Kidney (tissue), 14 donors: ENCODE data around the gene IFRD2. TPM values are rescaled to one million over a fixed set of nuclear protein-coding genes. Genes with fewer than 3 reads are reported as not detected.

Experiments used
- DNase-seq, 5 donors: peaks; one replicate each; pipeline ENCODE4 v3.0.0-alpha.2; 2013 to 2020
- FAIRE-seq: peaks from 2 replicates; lab custom pipeline; 2012; peaks lifted over from hg19 to GRCh38; lab: Jason Lieb, UNC
- H3K27ac ChIP-seq, 2 donors: one replicate each; pipeline ENCODE4 v1.7.0; 2013; ENCODE audit warnings: low read depth in 2 of 2, low read length in 2 of 2, inconsistent platforms in 1 of 2
- H3K27me3 ChIP-seq: one replicate; pipeline ENCODE4 v1.7.1; 2013; ENCODE audit warnings: low read length, inconsistent platforms; ENCODE audit not compliant: control insufficient read depth, insufficient read depth
- H3K36me3 ChIP-seq, 3 donors: one replicate each; pipeline versions ENCODE4 v1.7.0 to v1.7.1; 2013; ENCODE audit warnings: low read length in 3 of 3, control low read depth in 1 of 3, inconsistent platforms in 1 of 3; ENCODE audit not compliant: insufficient read depth in 3 of 3, control insufficient read depth in 2 of 3
- H3K4me1 ChIP-seq, 3 donors: one replicate each; pipeline versions ENCODE4 v1.7.0 to v1.7.1; 2013; ENCODE audit warnings: low read length in 3 of 3, inconsistent platforms in 1 of 3, low read depth in 1 of 3; ENCODE audit not compliant: control insufficient read depth in 2 of 3, insufficient read depth in 2 of 3
- H3K4me3 ChIP-seq, 3 donors: one replicate each; pipeline versions ENCODE4 v1.7.0 to v1.8.1; 2013; ENCODE audit warnings: low read length in 3 of 3, control low read depth in 1 of 3, inconsistent platforms in 1 of 3
- H3K9ac ChIP-seq, 3 donors: one replicate each; pipeline versions ENCODE4 v1.7.0 to v1.7.1; 2013; ENCODE audit warnings: low read length in 3 of 3, control low read depth in 1 of 3, inconsistent platforms in 1 of 3
- H3K9me3 ChIP-seq, 3 donors: one replicate each; pipeline versions ENCODE4 v1.7.0 to v1.7.1; 2013; ENCODE audit warnings: low read length in 3 of 3, control low read depth in 1 of 3, inconsistent platforms in 1 of 3; ENCODE audit not compliant: control insufficient read depth in 2 of 3, insufficient read depth in 1 of 3
- CTCF ChIP-seq: IDR thresholded peaks from 3 replicates; pipeline ENCODE4 v1.5.1; 2012; ENCODE audit warnings: mild to moderate bottlenecking, moderate library complexity, borderline replicate concordance; ENCODE audit not compliant: insufficient read depth; ENCODE audit errors: extremely low read depth
- intact Hi-C: fragments of 100-400 bp; cut with DNase I; formaldehyde crosslinking; loops from one replicate; pipeline ENCODE4 v1.11.1; 2022
- polyA plus RNA-seq: library from polyadenylated mRNA; stranded (reverse); fragments of 350-450 nt; fragmentation: Illumina TruSeq; extraction: RNeasy Lipid Tissue Mini Kit (QIAGEN cat#74804); gene quantifications from one replicate; pipeline ENCODE4 v1.2.3, GENCODE V29; 2014; ENCODE audit warnings: low read depth, low replicate concordance; ENCODE audit not compliant: insufficient read depth
- total RNA-seq: library from RNA; stranded (reverse); fragmentation: NEBNext Ultra II Directional; extraction: Animal tissue kit (Norgen Biotek cat#: 25700); gene quantifications from one replicate; pipeline ENCODE4 v1.2.1, GENCODE V29; 2021
- donor health status: control.
- donor health status: control.
- donor health status: control.
- donor health status: control.
- donor health status: control.
- donor health status: DM: yes; HTN: yes; CAD: no.
- donor health status: Normal renal cell carcinoma (clear cell type).

Gene IFRD2
- total and polyA plus RNA-seq, 2 donors from 2014 or later: 54.1 to 78.1 TPM

- Histone ChIP-seq H3K27ac (peak overlapping the region; percentile 70 to 73), H3K9me3 (no peaks in the 10 kb centered on the region), H3K27me3 (no peaks in the 10 kb centered on the region), H3K36me3 (peaks cover 0 to 14% (median 8%) of the 10 kb centered on the region in 3 donors), H3K9ac (peak overlapping the region in 1 of 3 donors; percentile 38), H3K4me3 (peak overlapping the region in 1 of 3 donors; percentile 25), H3K4me1 (peaks cover 3 to 40% (median 25%) of the 10 kb centered on the region in 3 donors)
- TF ChIP-seq CTCF: peak; percentile 87
- intact Hi-C loops: no loop called here
- DNase-seq (peak in 4 of 5 donors; percentile 62 to 86 (median 76)), FAIRE-seq (no peak)
Measured at GRCh38 chr3:50324351-50325112, 32.3 kb upstream of the IFRD2 start.

DNA sequence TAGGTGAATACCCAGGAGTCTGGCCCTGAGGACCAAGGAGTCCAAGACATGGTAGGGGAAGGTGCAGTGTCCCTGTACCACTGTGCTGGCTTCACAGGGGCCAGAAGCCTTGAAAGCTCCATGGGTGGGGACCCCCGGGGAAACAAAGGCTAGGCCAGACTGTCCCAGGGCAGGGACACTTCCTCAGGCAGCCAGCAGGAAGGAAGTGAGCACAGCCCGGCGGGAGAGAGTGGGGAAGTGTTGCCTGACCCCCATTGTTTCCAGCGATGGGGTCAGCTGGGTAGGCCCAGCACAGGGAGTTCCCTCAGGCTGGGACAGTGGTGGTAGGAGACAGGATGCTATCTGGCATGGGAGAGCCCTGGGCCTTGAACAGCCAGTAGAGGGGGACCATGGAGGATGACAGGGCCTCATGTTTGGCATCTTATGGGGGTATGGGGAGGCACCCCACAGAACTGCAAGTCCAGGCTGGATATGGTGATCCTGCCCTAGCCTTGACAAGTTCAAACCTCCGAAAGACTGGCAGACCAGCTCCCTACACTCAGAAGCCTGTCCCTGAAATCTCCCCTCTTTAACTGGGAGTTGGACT lies 31.5 kb upstream of the IFRD2 start:
- peak overlapping the region in 1 of 3 donors; percentile 38 for H3K9ac ChIP-seq
- DNase-seq (peak in 1 of 5 donors; percentile 63), FAIRE-seq (no peak)
- H3K36me3 ChIP-seq: peaks cover 3 to 15% (median 12%) of the 10 kb centered on the region in 3 donors
- no peaks in the 10 kb centered on the region for H3K27me3 ChIP-seq
- no peaks in the 10 kb centered on the region for H3K9me3 ChIP-seq
- intact Hi-C loops: no loop called here
- no peak for TF ChIP-seq CTCF
- peak overlapping the region; percentile 86 to 87 for H3K27ac ChIP-seq
- H3K4me1 ChIP-seq: peaks cover 3 to 46% (median 31%) of the 10 kb centered on the region in 3 donors
- peak overlapping the region in 1 of 3 donors; percentile 25 for H3K4me3 ChIP-seq

DNA sequence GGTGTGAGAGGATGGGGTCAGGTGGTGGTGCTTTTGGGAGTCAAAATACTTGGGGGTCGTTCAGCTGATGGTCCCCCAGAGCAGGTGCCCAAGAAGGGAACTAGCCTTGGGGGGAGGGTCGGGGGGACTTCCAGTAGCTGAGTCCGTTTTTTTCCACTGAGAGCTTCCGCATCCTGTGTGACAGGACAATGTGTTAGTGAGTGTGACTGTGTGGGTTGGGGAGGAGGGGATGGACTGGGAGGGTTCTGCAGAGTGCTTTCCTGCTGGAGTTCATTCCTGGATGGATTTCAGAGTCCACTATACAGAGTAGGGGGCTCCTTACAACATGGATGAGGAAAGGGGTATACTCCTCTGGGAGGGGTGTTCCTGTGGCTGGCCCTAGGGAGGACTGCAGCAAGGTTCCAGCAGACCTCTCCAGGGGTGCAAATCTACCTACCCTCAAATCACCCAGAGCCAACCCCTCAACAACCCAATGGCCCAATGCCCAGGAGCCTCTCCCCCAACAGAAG lies 30.9 kb upstream of the IFRD2 start:
- Histone ChIP-seq H3K9me3 (no peaks in the 10 kb centered on the region), H3K27me3 (no peaks in the 10 kb centered on the region), H3K36me3 (peaks cover 3 to 21% (median 12%) of the 10 kb centered on the region in 3 donors), H3K9ac (peak overlapping the region in 1 of 3 donors; percentile 81), H3K4me1 (peaks cover 3 to 52% (median 30%) of the 10 kb centered on the region in 3 donors), H3K4me3 (peak overlapping the region in 1 of 3 donors; percentile 98), H3K27ac (peak overlapping the region; percentile 86 to 87)
- TF ChIP-seq CTCF: no peak
- intact Hi-C loops: no loop called here
- FAIRE-seq (no peak), DNase-seq (peak in 2 of 5 donors; percentile 19 to 71)
